ENCODE results near the gene LUZP2.

- no peak for TF ChIP-seq CTCF (IDR thresholded peaks at IDR 0.05)
- TF ChIP-seq ZFX (IDR thresholded peaks at IDR 0.05; ENCODE audit: borderline replicate concordance), result no peak
These were observed 183.0 kb downstream of the LUZP2 start for GRCh38 chr11:24679821-24680351.

All from 22Rv1 (cell line).